Measurements from ENCODE around the gene GIMD1.
"Not testable (repeated sequence)": the region's sequence is repeated elsewhere in the genome, so short reads cannot be mapped to it uniquely, and the experiment has no call there.

GIMD1 gene

GRCh38 chr4:106333186-106333585 is 35.4 kb downstream of the GIMD1 start:
- Histone ChIP-seq H3K36me3 (ENCODE audit: control insufficient read depth, insufficient read depth, low read length) (peaks cover 4% of the 10 kb centered on the region; the same call in 1 of the 2 replicates), H3K9me3 (ENCODE audit: control insufficient read depth, insufficient read depth, low read length) (no peaks in the 10 kb centered on the region), H3K27ac (ENCODE audit: low read length) (no peak overlapping the region), H3K4me3 (ENCODE audit: low read length) (no peak overlapping the region), H3K27me3 (ENCODE audit: control insufficient read depth, insufficient read depth, low read length) (no peaks in the 10 kb centered on the region), H3K4me1 (ENCODE audit: control insufficient read depth, insufficient read depth, low read length) (no peaks in the 10 kb centered on the region)
- DNase-seq (ENCODE audit: low read depth, low spot score): no peak
- WGBS (ENCODE audit: insufficient coverage, insufficient read length): no CpG with 5 or more reads among the region's 5 CpGs

DNA sequence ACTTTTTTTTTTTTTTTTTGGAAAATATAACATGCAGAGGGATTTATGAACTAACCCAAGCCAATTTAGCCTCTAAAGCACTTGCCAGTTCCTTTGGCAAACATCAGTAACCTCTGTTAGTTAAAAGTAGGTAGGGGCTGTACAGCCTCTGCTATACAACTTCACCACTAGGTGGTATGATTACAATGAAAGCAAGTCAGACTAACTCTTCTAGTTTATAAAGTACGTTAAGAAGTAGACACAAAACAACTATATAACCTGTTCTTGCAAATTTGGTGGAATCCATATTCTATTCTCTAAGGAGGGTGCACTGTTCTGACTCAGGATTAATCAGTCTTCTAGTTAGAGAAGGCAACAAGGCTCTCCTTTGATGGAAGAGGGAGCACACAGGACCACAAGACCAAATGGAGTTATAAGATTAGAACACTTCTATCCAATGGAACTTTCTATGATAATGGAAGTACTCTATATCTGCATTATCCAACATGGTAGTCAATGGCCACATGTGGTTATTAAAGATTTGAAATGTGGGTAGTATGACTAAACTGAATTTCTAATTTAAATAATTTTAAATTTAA is 39.4 kb downstream of the GIMD1 start:
- Histone ChIP-seq H3K36me3 (ENCODE audit: control insufficient read depth, insufficient read depth, low read length) (no peaks in the 10 kb centered on the region; the same call in 1 of the 2 replicates), H3K4me1 (ENCODE audit: control insufficient read depth, insufficient read depth, low read length) (no peaks in the 10 kb centered on the region), H3K9me3 (ENCODE audit: control insufficient read depth, insufficient read depth, low read length) (no peaks in the 10 kb centered on the region), H3K27ac (ENCODE audit: low read length) (no peak overlapping the region), H3K4me3 (ENCODE audit: low read length) (no peak overlapping the region), H3K27me3 (ENCODE audit: control insufficient read depth, insufficient read depth, low read length) (no peaks in the 10 kb centered on the region)
- WGBS (ENCODE audit: insufficient coverage, insufficient read length): no CpG with 5 or more reads among the region's 1 CpG
- DNase-seq (ENCODE audit: low read depth, low spot score): no peak

DNA sequence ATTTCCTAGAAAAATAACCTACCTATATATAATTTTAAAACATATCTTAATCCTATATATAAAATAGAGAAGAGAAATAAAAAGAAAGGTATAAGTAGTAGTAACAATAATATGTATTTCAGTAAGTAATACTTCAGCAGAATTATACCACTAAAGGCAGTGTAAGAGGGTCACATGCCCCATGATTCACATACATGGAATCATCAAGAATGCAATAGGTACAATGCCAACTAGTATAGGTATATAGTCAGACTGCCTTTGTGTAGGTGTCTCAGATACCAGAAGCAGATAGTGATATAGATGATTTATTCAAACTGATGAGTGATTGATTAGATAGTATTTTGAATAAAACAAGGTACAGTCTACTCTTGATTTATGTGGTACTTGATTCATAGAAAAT is 42.8 kb downstream of the GIMD1 start:
- no peak for DNase-seq (ENCODE audit: low read depth, low spot score)
- Histone ChIP-seq H3K9me3 (ENCODE audit: control insufficient read depth, insufficient read depth, low read length) (no peaks in the 10 kb centered on the region), H3K4me1 (ENCODE audit: control insufficient read depth, insufficient read depth, low read length) (no peaks in the 10 kb centered on the region), H3K36me3 (ENCODE audit: control insufficient read depth, insufficient read depth, low read length) (no peaks in the 10 kb centered on the region; the same call in 1 of the 2 replicates), H3K27me3 (ENCODE audit: control insufficient read depth, insufficient read depth, low read length) (no peaks in the 10 kb centered on the region), H3K4me3 (ENCODE audit: low read length) (no peak overlapping the region), H3K27ac (ENCODE audit: low read length) (no peak overlapping the region)

DNA sequence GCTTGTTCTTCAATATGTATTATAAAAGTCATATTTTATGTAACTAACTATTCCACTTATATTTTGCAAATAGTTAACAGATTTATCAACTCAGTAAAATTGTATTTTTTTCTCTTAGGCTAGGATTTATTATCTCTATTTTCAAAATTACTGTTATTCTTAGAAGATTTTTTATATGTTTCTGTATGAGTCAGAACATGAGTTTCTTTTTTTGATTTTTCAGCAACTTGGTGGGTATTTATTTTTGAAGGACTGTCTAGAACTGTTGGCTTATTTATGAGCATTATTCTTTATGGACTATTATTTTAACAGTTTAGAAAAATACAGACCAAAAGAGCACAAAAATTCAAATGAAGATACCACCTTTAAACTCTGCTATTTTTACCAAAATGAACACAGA is 45.5 kb downstream of the GIMD1 start:
- Histone ChIP-seq H3K36me3 (ENCODE audit: control insufficient read depth, insufficient read depth, low read length) (no peaks in the 10 kb centered on the region; the same call in 1 of the 2 replicates), H3K4me3 (ENCODE audit: low read length) (no peak overlapping the region), H3K9me3 (ENCODE audit: control insufficient read depth, insufficient read depth, low read length) (no peaks in the 10 kb centered on the region), H3K4me1 (ENCODE audit: control insufficient read depth, insufficient read depth, low read length) (no peaks in the 10 kb centered on the region), H3K27me3 (ENCODE audit: control insufficient read depth, insufficient read depth, low read length) (no peaks in the 10 kb centered on the region), H3K27ac (ENCODE audit: low read length) (no peak overlapping the region)
- no peak for DNase-seq (ENCODE audit: low read depth, low spot score)

DNA sequence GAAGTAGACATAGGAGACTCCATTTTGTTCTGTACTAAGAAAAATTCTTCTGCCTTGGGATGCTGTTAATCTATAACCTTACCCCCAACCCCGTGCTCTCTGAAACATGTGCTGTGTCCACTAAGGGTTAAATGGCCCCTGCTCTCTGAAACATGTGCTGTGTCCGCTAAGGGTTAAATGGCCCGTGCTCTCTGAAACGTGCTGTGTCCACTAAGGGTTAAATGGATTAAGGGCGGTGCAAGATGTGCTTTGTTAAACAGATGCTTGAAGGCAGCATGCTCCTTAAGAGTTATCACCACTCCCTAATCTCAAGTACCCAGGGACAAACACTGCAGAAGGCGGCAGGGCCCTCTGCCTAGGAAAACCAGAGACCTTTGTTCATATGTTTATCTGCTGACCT is 46.8 kb downstream of the GIMD1 start:
- not testable (repeated sequence) for H3K27ac ChIP-seq (ENCODE audit: low read length); H3K9me3 ChIP-seq (ENCODE audit: control insufficient read depth, insufficient read depth, low read length); DNase-seq (ENCODE audit: low read depth, low spot score); H3K36me3 ChIP-seq (ENCODE audit: control insufficient read depth, insufficient read depth, low read length); H3K4me1 ChIP-seq (ENCODE audit: control insufficient read depth, insufficient read depth, low read length); H3K4me3 ChIP-seq (ENCODE audit: low read length); H3K27me3 ChIP-seq (ENCODE audit: control insufficient read depth, insufficient read depth, low read length)
- no CpG with 5 or more reads among the region's 6 CpGs for WGBS (ENCODE audit: insufficient coverage, insufficient read length)

- H3K27me3 ChIP-seq (ENCODE audit: control insufficient read depth, insufficient read depth, low read length); H3K4me3 ChIP-seq (ENCODE audit: low read length); H3K27ac ChIP-seq (ENCODE audit: low read length); DNase-seq (ENCODE audit: low read depth, low spot score); H3K9me3 ChIP-seq (ENCODE audit: control insufficient read depth, insufficient read depth, low read length); H3K4me1 ChIP-seq (ENCODE audit: control insufficient read depth, insufficient read depth, low read length); H3K36me3 ChIP-seq (ENCODE audit: control insufficient read depth, insufficient read depth, low read length): not testable (repeated sequence)
- no CpG with 5 or more reads among the region's 34 CpGs for WGBS (ENCODE audit: insufficient coverage, insufficient read length)
Observed at GRCh38 chr4:106321168-106321567, 47.4 kb downstream of the GIMD1 start.

GRCh38 chr4:106320235-106320634 is 48.3 kb downstream of the GIMD1 start:
- Histone ChIP-seq H3K9me3 (ENCODE audit: control insufficient read depth, insufficient read depth, low read length) (no peaks in the 10 kb centered on the region), H3K36me3 (ENCODE audit: control insufficient read depth, insufficient read depth, low read length) (no peaks in the 10 kb centered on the region), H3K27me3 (ENCODE audit: control insufficient read depth, insufficient read depth, low read length) (no peaks in the 10 kb centered on the region), H3K4me3 (ENCODE audit: low read length) (no peak overlapping the region), H3K27ac (ENCODE audit: low read length) (no peak overlapping the region), H3K4me1 (ENCODE audit: control insufficient read depth, insufficient read depth, low read length) (no peaks in the 10 kb centered on the region)
- no peak for DNase-seq (ENCODE audit: low read depth, low spot score)
- no CpG with 5 or more reads among the region's 1 CpG for WGBS (ENCODE audit: insufficient coverage, insufficient read length)

DNA sequence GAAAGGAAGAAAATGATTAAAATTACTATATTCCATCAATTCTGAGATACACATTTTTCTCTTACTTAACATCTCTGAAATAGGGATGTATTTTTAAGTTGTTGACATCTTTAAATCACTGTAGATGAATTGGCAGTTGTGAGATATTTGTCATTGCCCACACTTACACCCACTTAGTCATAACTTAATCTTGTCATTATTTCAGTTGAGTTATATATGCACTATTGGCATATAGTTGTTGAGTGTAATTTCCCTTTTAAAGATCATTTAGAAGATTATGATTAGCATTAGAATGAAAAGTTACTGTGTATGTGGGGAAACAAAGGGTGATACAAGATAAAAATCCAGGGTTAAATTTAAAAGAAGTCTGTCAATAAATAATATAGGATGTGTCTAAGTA is 50.1 kb downstream of the GIMD1 start:
- no peak overlapping the region for H3K27ac ChIP-seq (ENCODE audit: low read length)
- H3K36me3 ChIP-seq (ENCODE audit: control insufficient read depth, insufficient read depth, low read length): no peaks in the 10 kb centered on the region
- no peaks in the 10 kb centered on the region for H3K4me1 ChIP-seq (ENCODE audit: control insufficient read depth, insufficient read depth, low read length)
- no peak overlapping the region for H3K4me3 ChIP-seq (ENCODE audit: low read length)
- H3K9me3 ChIP-seq (ENCODE audit: control insufficient read depth, insufficient read depth, low read length): no peaks in the 10 kb centered on the region
- DNase-seq (ENCODE audit: low read depth, low spot score): no peak
- H3K27me3 ChIP-seq (ENCODE audit: control insufficient read depth, insufficient read depth, low read length): no peaks in the 10 kb centered on the region

DNA sequence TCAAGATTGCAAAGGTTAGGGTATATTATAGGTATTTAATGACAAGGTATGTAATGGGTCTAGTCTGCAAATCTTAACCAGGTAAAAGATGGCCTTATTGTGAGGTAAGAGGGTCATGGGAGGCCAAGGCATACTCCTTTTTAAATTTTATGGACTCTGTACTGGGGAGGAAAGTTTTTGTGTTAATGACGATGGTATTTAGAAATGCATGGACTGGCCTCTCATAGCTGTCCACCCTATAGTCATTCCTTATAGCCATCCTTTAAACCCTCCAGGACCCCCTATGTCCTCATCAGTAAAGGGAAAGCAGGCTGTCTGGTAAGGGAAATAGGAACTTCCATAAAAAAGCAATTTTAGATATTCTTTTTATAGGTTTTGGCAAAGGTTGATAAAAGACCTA is 50.8 kb downstream of the GIMD1 start:
- DNase-seq (ENCODE audit: low read depth, low spot score): no peak
- no peaks in the 10 kb centered on the region for H3K36me3 ChIP-seq (ENCODE audit: control insufficient read depth, insufficient read depth, low read length)
- WGBS (ENCODE audit: insufficient coverage, insufficient read length): no CpG with 5 or more reads among the region's 1 CpG
- no peak overlapping the region for H3K4me3 ChIP-seq (ENCODE audit: low read length)
- H3K4me1 ChIP-seq (ENCODE audit: control insufficient read depth, insufficient read depth, low read length): no peaks in the 10 kb centered on the region
- H3K27me3 ChIP-seq (ENCODE audit: control insufficient read depth, insufficient read depth, low read length): no peaks in the 10 kb centered on the region
- no peaks in the 10 kb centered on the region for H3K9me3 ChIP-seq (ENCODE audit: control insufficient read depth, insufficient read depth, low read length)
- H3K27ac ChIP-seq (ENCODE audit: low read length): no peak overlapping the region

GRCh38 chr4:106316773-106317409 is 51.7 kb downstream of the GIMD1 start:
- H3K27ac ChIP-seq (ENCODE audit: low read length): no peak overlapping the region
- H3K27me3 ChIP-seq (ENCODE audit: control insufficient read depth, insufficient read depth, low read length): no peaks in the 10 kb centered on the region
- no peaks in the 10 kb centered on the region for H3K4me1 ChIP-seq (ENCODE audit: control insufficient read depth, insufficient read depth, low read length)
- DNase-seq (ENCODE audit: low read depth, low spot score): no peak
- H3K36me3 ChIP-seq (ENCODE audit: control insufficient read depth, insufficient read depth, low read length): no peaks in the 10 kb centered on the region
- WGBS (ENCODE audit: insufficient coverage, insufficient read length): no CpG with 5 or more reads among the region's 13 CpGs
- H3K9me3 ChIP-seq (ENCODE audit: control insufficient read depth, insufficient read depth, low read length): no peaks in the 10 kb centered on the region
- peak overlapping the region; percentile 81; the same call in 1 of the 2 replicates for H3K4me3 ChIP-seq (ENCODE audit: low read length)

Measured in iPS DF 6.9 (cell line).